Activated T-cell treated with anti-CD3 and anti-CD28 coated beads, Interleukin-2, amount 50 U/mL, for 4 hours (primary cell): ENCODE data around the gene HSPA1A. TPM values are rescaled to one million over a fixed set of nuclear protein-coding genes. Genes with fewer than 3 reads are reported as not detected.
"Not testable (repeated sequence)": the region's sequence is repeated elsewhere in the genome, so short reads cannot be mapped to it uniquely, and the experiment has no call there.

Source experiments
- ATAC-seq, 2 donors: fragments of 200-7000 bp; cut with Tn5 transposase; one replicate each; pipeline ENCODE4 v1.10.0; 2021
- DNase-seq: peaks from one replicate; pipeline ENCODE4 v3.0.0-alpha.2; 2020
- H3K27me3 Mint-ChIP-seq: one replicate; pipeline ENCODE4 v1.8.0; 2021; ENCODE audit warnings: low read depth, mixed read lengths
- H3K36me3 Mint-ChIP-seq: one replicate; pipeline ENCODE4 v1.8.0; 2022; ENCODE audit warnings: mixed read lengths; ENCODE audit not compliant: insufficient read depth
- H3K4me1 Mint-ChIP-seq: one replicate; pipeline ENCODE4 v1.8.0; 2021; ENCODE audit warnings: low read depth, mixed read lengths
- H3K4me3 Mint-ChIP-seq: one replicate; pipeline ENCODE4 v1.8.0; 2021; ENCODE audit warnings: mild to moderate bottlenecking, moderate library complexity, mixed read lengths
- H3K9me3 Mint-ChIP-seq: one replicate; pipeline ENCODE4 v1.8.0; 2021; ENCODE audit warnings: mixed read lengths
- total RNA-seq, 3 donors: library from RNA; stranded (reverse); gene quantifications; one replicate each; pipeline ENCODE4 v1.2.1, GENCODE V29; 2021

The HSPA1A gene
- total RNA-seq, 3 donors from 2014 or later = 33.3 to 38.1 (median 34.2) TPM

DNA sequence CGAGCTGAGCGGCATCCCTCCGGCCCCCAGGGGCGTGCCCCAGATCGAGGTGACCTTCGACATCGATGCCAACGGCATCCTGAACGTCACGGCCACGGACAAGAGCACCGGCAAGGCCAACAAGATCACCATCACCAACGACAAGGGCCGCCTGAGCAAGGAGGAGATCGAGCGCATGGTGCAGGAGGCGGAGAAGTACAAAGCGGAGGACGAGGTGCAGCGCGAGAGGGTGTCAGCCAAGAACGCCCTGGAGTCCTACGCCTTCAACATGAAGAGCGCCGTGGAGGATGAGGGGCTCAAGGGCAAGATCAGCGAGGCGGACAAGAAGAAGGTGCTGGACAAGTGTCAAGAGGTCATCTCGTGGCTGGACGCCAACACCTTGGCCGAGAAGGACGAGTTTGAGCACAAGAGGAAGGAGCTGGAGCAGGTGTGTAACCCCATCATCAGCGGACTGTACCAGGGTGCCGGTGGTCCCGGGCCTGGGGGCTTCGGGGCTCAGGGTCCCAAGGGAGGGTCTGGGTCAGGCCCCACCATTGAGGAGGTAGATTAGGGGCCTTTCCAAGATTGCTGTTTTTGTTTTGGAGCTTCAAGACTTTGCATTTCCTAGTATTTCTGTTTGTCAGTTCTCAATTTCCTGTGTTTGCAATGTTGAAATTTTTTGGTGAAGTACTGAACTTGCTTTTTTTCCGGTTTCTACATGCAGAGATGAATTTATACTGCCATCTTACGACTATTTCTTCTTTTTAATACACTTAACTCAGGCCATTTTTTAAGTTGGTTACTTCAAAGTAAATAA, 2.0 kb downstream of the HSPA1A start:
- Mint-ChIP-seq H3K4me1 (peaks cover 59% of the 10 kb centered on the region), H3K4me3 (peak overlapping the region; percentile 88)
- not testable (repeated sequence) for H3K27me3 Mint-ChIP-seq, H3K36me3 Mint-ChIP-seq, H3K9me3 Mint-ChIP-seq, DNase-seq
- peak; percentile 22 to 24 for ATAC-seq

DNA sequence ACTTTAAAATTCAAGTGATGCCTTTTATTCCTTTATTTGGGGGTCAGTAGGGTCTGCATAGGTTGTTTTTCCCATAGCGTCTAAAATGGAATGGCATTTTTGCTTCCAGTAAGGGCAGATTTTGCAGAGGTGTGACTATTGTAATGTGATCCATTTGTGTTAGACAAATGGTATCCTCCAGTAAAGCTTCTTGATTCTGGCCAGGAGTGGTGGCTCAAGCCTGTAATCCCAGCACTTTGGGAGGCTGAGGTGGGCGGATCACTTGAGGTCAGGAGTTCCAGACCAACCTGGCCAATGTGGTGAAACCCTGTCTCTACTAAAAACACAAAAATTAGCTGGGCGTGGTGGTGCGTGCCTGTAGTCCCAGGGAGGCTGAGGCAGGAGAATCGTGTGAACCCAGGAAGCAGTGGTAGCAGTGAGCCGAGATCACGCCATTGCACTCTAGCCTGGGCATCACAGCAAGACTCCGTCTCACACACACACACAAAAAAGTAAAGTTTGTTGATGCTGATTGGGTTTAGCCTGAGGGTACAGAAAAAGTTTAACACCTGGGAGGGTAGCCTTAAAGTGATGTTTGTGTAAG, 2.7 kb downstream of the HSPA1A start:
- DNase-seq, H3K36me3 Mint-ChIP-seq, H3K9me3 Mint-ChIP-seq, H3K27me3 Mint-ChIP-seq, ATAC-seq: not testable (repeated sequence)
- peak overlapping the region; percentile 88 for H3K4me3 Mint-ChIP-seq
- peaks cover 59% of the 10 kb centered on the region for H3K4me1 Mint-ChIP-seq

DNA sequence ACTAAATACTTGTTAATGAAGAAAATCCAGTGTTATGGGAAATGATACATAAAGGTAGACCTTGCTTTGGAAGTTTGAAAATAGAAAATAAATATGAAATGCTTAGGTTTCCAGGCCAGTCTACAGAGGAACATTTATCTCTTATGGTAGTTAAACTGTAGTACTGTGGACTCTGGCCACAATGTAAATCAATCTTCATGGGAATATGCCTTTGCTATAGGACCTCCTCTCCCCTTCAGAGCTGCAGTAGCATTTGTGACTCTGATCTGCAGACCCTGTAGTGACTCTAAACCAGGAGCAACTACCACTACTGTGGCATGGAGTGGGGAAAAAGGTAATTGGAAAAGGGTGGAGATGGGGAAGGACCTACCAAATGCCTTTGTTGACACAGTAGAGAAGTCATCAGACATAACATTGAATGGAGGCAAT, 4.5 kb downstream of the HSPA1A start:
- Mint-ChIP-seq H3K4me3 (peak overlapping the region; percentile 30), H3K27me3 (no peaks in the 10 kb centered on the region), H3K4me1 (peaks cover 53% of the 10 kb centered on the region), H3K9me3 (no peaks in the 10 kb centered on the region), H3K36me3 (no peaks in the 10 kb centered on the region)
- DNase-seq (no peak), ATAC-seq (no peak)

DNA sequence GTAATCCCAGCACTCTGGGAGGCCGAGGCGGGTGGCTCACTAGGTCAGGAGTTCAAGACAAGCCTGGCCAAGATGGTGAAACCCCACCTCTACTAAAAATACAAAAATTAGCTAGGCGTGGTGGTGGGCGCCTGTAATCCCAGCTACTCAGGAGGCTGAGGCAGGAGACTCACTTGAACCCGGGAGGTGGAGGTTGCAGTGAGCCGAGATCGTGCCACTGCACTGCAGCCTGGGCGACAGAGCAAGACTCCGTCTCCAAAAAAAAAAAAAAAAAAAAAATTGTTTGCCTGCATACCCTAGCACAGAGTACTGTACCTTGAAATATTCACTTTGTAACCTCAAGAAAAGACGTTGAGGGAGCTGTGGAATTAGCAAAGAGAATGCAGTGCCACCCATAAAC, 5.1 kb downstream of the HSPA1A start:
- DNase-seq, H3K27me3 Mint-ChIP-seq, ATAC-seq, H3K9me3 Mint-ChIP-seq, H3K36me3 Mint-ChIP-seq: not testable (repeated sequence)
- H3K4me3 Mint-ChIP-seq = peak overlapping the region; percentile 94
- H3K4me1 Mint-ChIP-seq = peaks cover 55% of the 10 kb centered on the region

DNA sequence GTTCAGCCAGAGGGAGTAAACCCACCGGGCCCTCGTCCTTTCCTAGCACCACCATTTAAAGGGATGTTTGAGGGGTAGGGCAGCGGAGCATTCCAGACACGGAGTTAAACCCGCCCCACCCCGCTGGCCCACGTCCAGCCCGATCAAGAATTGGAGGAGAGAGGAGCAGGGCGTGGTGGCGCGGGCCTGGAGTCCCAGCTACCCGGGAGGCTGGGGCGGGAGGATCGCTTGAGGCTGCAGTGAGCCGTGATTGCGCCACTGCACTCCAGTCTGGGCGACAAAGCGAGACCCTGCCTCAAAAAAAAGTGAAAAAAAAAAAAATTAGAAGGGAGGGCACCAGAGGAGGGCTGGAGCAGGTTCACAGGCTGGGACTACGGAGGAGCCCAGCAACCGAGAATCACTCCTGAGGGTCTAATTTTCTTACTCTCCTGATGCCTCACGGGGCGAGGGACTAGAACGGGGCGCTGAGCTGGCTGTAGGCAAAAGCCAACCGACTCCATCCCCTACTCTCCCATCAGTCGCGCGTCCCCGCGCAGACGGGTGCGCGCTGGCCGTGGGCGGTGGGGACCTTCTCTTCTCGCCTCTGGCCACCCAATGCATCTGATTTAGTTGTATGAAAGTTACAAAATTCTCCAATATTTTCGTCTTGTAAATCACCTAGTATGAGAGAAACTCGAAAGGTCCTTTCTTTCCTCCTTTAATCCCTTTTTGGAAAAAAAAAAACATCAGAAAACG, 6.1 kb downstream of the HSPA1A start:
- peak; percentile 48 for DNase-seq
- Mint-ChIP-seq H3K27me3 (no peaks in the 10 kb centered on the region), H3K36me3 (no peaks in the 10 kb centered on the region), H3K4me1 (peaks cover 60% of the 10 kb centered on the region), H3K9me3 (no peaks in the 10 kb centered on the region), H3K4me3 (peak overlapping the region; percentile 94)
- ATAC-seq = peak; percentile 31 to 42

DNA sequence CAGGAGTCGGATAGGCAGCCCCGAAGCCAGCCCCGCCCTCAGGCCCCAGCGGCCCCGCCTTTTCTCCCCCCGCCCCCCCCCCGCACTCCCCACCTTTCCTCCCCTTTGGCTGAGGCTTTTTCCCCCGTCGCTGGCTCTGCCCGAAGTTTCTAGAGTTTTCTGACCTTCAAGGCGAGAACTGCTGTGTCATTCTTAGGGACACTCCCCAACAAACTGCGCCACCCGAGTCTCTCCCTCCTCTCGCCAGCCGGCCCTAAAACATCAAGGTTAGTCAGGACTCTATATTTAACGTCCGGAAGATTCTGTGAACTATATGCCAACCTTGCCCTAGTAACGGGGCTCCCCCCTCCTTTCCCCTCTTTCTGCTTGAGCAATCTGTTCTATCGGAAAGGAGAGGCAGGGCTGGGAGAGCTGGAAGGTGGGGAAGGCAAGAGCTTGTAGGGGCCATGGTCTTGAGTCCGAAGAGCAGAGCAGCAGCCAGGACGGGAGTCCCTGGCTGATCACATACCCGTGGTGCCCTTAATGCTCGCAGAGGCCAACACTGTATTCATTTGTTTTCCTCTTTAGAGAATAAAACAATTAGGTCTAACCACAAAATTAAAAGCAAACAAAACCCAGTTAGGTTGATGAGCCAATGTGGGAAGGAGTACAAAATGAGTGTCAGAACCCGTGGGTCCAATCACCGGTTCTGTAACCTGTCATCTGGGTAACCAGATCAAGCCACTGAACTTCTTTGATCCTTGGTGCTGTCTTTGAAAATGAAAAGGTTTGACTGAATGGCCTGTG, 6.9 kb downstream of the HSPA1A start:
- no peaks in the 10 kb centered on the region for H3K9me3 Mint-ChIP-seq
- no peaks in the 10 kb centered on the region for H3K27me3 Mint-ChIP-seq
- H3K36me3 Mint-ChIP-seq = no peaks in the 10 kb centered on the region
- DNase-seq = peak; percentile 46
- peak; percentile 38 to 42 for ATAC-seq
- H3K4me3 Mint-ChIP-seq = peak overlapping the region; percentile 94
- H3K4me1 Mint-ChIP-seq = peaks cover 67% of the 10 kb centered on the region

DNA sequence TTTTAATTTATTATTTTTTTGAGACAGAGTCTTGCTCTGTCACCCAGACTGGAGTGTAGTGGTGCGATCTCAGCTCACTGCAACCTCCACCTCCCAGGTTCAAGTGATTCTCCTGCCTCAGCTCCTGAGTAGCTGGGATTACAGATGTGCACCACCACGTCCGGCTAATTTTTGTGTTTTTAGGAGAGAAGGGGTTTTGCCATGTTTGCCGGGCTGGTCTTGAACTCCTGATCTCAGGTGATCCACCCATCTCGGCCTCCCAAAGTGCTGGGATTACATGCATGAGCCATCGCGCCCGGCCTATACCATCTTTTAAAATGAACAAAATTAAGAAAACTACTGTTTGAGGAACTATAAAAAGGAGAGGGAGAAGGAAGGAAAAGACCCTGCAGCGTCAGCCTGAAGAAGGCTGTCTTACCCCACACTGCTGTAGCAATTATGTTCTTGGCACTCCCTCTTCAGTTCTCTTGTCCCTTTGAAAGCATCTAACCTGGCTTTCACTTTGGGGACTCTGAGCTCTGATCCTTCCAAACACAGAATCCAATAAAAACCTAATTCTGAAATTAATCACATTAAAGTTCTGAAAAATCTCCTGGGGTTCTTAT, 8.4 kb downstream of the HSPA1A start:
- DNase-seq, ATAC-seq, H3K4me3 Mint-ChIP-seq, H3K36me3 Mint-ChIP-seq, H3K27me3 Mint-ChIP-seq, H3K9me3 Mint-ChIP-seq: not testable (repeated sequence)
- peaks cover 54% of the 10 kb centered on the region for H3K4me1 Mint-ChIP-seq

DNA sequence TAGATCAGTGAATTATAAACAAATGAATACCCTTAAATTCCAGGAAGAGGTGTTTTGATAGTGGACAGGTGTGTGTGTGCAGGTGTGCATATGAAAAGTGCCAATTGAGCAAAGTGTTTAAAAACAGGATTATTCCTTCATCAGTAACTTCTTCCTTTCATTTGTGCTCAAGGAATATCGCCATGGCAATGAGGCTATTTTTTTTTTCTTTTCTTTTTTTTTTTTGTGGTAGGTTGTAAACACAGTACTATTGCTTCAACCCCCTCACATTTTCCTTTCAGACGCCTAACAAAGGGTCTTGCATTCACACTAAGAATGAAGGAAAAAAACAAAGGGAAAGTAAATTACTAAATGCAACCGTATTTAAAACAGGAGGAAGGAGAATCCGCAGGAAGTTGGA, 10.2 kb downstream of the HSPA1A start:
- no peaks in the 10 kb centered on the region for H3K27me3 Mint-ChIP-seq
- H3K36me3 Mint-ChIP-seq = peaks cover 2% of the 10 kb centered on the region
- peaks cover 50% of the 10 kb centered on the region for H3K4me1 Mint-ChIP-seq
- H3K9me3 Mint-ChIP-seq = no peaks in the 10 kb centered on the region
- no peak for ATAC-seq
- H3K4me3 Mint-ChIP-seq = no peak overlapping the region
- no peak for DNase-seq

DNA sequence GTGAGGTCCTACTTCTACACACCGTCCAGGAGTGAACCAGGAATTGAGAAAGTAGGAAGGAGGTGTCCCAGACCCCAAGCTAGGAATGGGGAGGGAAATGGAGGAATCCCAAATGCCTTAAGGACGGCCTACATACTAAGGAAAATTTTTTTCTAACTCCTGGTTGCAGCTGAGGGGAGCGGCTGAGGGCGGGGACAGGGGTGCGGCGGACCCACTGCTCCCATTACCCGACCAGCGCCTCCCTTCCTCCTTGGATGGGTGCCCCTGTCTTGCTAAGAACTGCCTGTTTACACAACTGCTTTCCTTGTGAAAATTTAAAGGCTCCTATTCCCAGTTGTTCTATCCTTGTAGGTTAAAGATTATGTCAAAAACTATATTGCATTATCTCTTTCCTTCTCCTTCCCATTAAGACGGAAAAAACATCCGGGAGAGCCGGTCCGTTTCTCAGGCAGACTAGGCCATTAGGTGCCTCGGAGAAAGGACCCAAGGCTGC, 11.5 kb downstream of the HSPA1A start:
- Mint-ChIP-seq H3K9me3 (no peaks in the 10 kb centered on the region), H3K4me3 (peak overlapping the region; percentile 83), H3K36me3 (peaks cover 2% of the 10 kb centered on the region), H3K4me1 (peaks cover 50% of the 10 kb centered on the region), H3K27me3 (no peaks in the 10 kb centered on the region)
- DNase-seq (no peak), ATAC-seq (peak; percentile 8 to 19)

DNA sequence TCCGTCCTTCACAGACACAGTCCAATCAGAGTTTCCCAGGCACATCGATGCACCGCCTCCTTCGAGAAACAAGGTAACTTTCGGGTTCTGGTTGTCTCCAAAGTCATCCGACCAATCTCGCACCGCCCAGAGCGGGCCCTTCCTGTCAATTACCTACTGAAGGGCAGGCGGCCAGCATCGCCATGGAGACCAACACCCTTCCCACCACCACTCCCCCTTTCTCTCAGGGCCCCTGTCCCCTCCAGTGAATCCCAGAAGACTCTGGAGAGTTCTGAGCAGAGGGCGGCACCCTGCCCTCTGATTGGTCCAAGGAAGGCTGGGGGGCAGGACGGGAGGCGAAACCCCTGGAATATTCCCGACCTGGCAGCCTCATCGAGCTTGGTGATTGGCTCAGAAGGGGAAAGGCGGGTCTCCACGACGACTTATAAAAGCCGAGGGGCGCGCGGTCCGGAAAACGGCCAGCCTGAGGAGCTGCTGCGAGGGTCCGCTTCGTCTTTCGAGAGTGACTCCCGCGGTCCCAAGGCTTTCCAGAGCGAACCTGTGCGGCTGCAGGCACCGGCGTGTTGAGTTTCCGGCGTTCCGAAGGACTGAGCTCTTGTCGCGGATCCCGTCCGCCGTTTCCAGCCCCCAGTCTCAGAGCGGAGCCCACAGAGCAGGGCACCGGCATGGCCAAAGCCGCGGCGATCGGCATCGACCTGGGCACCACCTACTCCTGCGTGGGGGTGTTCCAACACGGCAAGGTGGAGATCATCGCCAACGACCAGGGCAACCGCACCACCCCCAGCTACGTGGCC, 12.1 kb downstream of the HSPA1A start, which contains the start of gene HSPA1B:
Gene HSPA1B (plus strand): TSS at position 453 of the 794 bp plus-strand sequence. CDS start 213 bp downstream, at position 666.
- peak; percentile 78 to 83 for ATAC-seq
- Mint-ChIP-seq H3K4me3 (peak within 1 kb of the TSS; percentile 83), H3K36me3 (peaks cover 2% of the 10 kb centered on the region), H3K27me3 (no peaks in the 10 kb centered on the region), H3K4me1 (peaks cover 45% of the 10 kb centered on the region), H3K9me3 (no peaks in the 10 kb centered on the region)
- peak; percentile 80 for DNase-seq

DNA sequence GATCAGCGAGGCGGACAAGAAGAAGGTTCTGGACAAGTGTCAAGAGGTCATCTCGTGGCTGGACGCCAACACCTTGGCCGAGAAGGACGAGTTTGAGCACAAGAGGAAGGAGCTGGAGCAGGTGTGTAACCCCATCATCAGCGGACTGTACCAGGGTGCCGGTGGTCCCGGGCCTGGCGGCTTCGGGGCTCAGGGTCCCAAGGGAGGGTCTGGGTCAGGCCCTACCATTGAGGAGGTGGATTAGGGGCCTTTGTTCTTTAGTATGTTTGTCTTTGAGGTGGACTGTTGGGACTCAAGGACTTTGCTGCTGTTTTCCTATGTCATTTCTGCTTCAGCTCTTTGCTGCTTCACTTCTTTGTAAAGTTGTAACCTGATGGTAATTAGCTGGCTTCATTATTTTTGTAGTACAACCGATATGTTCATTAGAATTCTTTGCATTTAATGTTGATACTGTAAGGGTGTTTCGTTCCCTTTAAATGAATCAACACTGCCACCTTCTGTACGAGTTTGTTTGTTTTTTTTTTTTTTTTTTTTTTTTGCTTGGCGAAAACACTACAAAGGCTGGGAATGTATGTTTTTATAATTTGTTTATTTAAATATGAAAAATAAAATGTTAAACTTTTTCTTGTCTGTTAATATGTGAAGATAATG, 14.4 kb downstream of the HSPA1A start:
- peak overlapping the region; percentile 95 for H3K4me3 Mint-ChIP-seq
- H3K4me1 Mint-ChIP-seq = peaks cover 35% of the 10 kb centered on the region
- ATAC-seq (no peak), DNase-seq (no peak)
- H3K36me3 Mint-ChIP-seq = peaks cover 2% of the 10 kb centered on the region
- H3K9me3 Mint-ChIP-seq = no peaks in the 10 kb centered on the region
- H3K27me3 Mint-ChIP-seq = no peaks in the 10 kb centered on the region

DNA sequence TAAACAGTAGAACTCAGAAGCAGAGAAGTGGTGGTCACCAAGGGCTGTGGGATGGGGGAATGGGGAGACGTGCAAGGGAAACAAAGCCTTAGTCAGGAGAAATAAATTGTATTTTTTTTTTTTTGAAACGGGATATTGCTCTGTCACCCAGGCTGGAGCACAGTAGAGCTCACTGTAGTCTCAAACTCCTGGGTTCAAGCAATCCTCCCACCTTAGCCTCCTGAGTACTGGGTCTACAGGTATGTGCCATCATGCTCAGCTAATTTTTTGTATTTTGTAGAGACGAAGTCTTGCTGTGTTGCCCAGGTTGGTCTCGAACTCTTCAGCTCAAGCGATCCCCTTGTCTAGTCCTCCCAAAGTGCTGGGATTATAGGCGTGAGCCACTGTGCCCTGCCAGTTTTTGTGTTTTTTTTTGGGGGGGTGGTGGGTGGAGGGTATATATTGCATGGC, 15.6 kb downstream of the HSPA1A start:
- Mint-ChIP-seq H3K36me3 (peaks cover 9% of the 10 kb centered on the region), H3K9me3 (no peaks in the 10 kb centered on the region), H3K4me1 (peaks cover 27% of the 10 kb centered on the region), H3K4me3 (peak overlapping the region; percentile 95), H3K27me3 (no peaks in the 10 kb centered on the region)
- DNase-seq (no peak), ATAC-seq (no peak)
